HL-60 (cell line): Measurements from ENCODE around the gene ZBTB5.

Experiments
- DNase-seq, 2 experiments: peaks; one replicate each; pipeline ENCODE4 v3.0.0-alpha.2; 2010 to 2020; ENCODE audit warnings: low read depth in 1 of 2, low spot score in 1 of 2
- H3K27ac ChIP-seq: fragments of 250-450 bp; sonication (Bioruptor Pico); replicated peaks from 2 replicates; pipeline ENCODE4 v1.5.1; 2020; ENCODE audit warnings: mild to moderate bottlenecking, moderate library complexity
- H3K27me3 ChIP-seq: fragments of 250-450 bp; sonication (Bioruptor Pico); 2 replicates; pipeline ENCODE4 v1.5.1; 2021; ENCODE audit warnings: mild to moderate bottlenecking, moderate library complexity; ENCODE audit not compliant: insufficient read depth, poor library complexity, severe bottlenecking
- H3K4me3 ChIP-seq: replicated peaks from 2 replicates; pipeline ENCODE4 v1.5.1; 2011; ENCODE audit warnings: mild to moderate bottlenecking, control low read depth, low read length; ENCODE audit not compliant: insufficient read depth
- CTCF ChIP-seq: IDR thresholded peaks from one replicate; pipeline ENCODE4 v1.5.1; 2011; ENCODE audit warnings: low read length, control low read depth, inconsistent platforms; ENCODE audit not compliant: insufficient read depth
- GABPA ChIP-seq: IDR thresholded peaks from 2 replicates; pipeline ENCODE4 v1.6.1; 2012; ENCODE audit warnings: low read depth
- POLR2AphosphoS5 ChIP-seq: IDR thresholded peaks from 2 replicates; pipeline ENCODE4 v1.6.1; 2012; ENCODE audit warnings: low read depth
- REST ChIP-seq: IDR thresholded peaks from 2 replicates; pipeline ENCODE4 v1.6.1; 2012; ENCODE audit warnings: low read depth; ENCODE audit not compliant: insufficient replicate concordance
- SPI1 ChIP-seq: IDR thresholded peaks from 2 replicates; pipeline ENCODE4 v1.6.1; 2012; ENCODE audit warnings: low read depth, mild to moderate bottlenecking, borderline replicate concordance

The ZBTB5 gene

GRCh38 chr9:37442556-37442955 lies 22.7 kb downstream of the ZBTB5 start:
- no peak overlapping the region for H3K27ac ChIP-seq
- H3K4me3 ChIP-seq: no peak overlapping the region

GRCh38 chr9:37441776-37442370 lies 23.4 kb downstream of the ZBTB5 start:
- DNase-seq: no peak
- no peak overlapping the region for H3K4me3 ChIP-seq
- no peaks in the 10 kb centered on the region for H3K27me3 ChIP-seq
- TF ChIP-seq REST (no peak), POLR2AphosphoS5 (no peak), GABPA (no peak), SPI1 (no peak), CTCF (no peak)
- no peak overlapping the region for H3K27ac ChIP-seq

More at GRCh38 chr9:37442556-37442955, 22.7 kb downstream of the ZBTB5 start:
- DNase-seq: no peak
- no peaks in the 10 kb centered on the region for H3K27me3 ChIP-seq
- TF ChIP-seq GABPA: no peak
- TF ChIP-seq SPI1: no peak
- no peak for TF ChIP-seq POLR2AphosphoS5
- TF ChIP-seq CTCF: no peak
- no peak for TF ChIP-seq REST

GRCh38 chr9:37438359-37438758 lies 26.9 kb downstream of the ZBTB5 start:
- DNase-seq: no peak
- H3K4me3 ChIP-seq: no peak overlapping the region
- no peak for TF ChIP-seq REST
- TF ChIP-seq CTCF: no peak
- no peak for TF ChIP-seq POLR2AphosphoS5
- no peak for TF ChIP-seq SPI1
- no peak for TF ChIP-seq GABPA
- no peaks in the 10 kb centered on the region for H3K27me3 ChIP-seq
- no peak overlapping the region for H3K27ac ChIP-seq
